GM10266 (cell line): Measurements from ENCODE around the gene TTC12.

Experiments used
- DNase-seq: peaks from one replicate; pipeline ENCODE4 v3.0.0; 2012; ENCODE audit errors: extremely low spot score
- CTCF ChIP-seq: IDR thresholded peaks from 2 replicates; pipeline ENCODE4 v1.5.1; 2012; ENCODE audit warnings: mild to moderate bottlenecking, low read depth; ENCODE audit not compliant: control insufficient read depth, insufficient read depth; ENCODE audit errors: missing control alignments

Gene TTC12

GRCh38 chr11:113314389-113315301 is at the start of gene TTC12:
TSS of gene TTC12 (plus strand) at chr11:113314583. CDS start at chr11:113316258, 1,675 bp downstream.
- no peak for TF ChIP-seq CTCF
- peak; percentile 93 for DNase-seq

GRCh38 chr11:113265362-113265761 is 49.0 kb upstream of the TTC12 start:
- TF ChIP-seq CTCF = no peak

GRCh38 chr11:113267493-113267892 is 46.9 kb upstream of the TTC12 start:
- TF ChIP-seq CTCF = no peak
- no peak for DNase-seq

More at GRCh38 chr11:113265362-113265761, 49.0 kb upstream of the TTC12 start:
- no peak for DNase-seq

- no peak for DNase-seq
- TF ChIP-seq CTCF = no peak
These were observed 45.3 kb upstream of the TTC12 start for GRCh38 chr11:113269096-113269495.

- no peak for TF ChIP-seq CTCF
- no peak for DNase-seq
These were observed 44.7 kb upstream of the TTC12 start for GRCh38 chr11:113269636-113270035.

- DNase-seq = no peak
- no peak for TF ChIP-seq CTCF
These were observed 44.3 kb upstream of the TTC12 start for GRCh38 chr11:113270080-113270479.

GRCh38 chr11:113271551-113272245 is 42.7 kb upstream of the TTC12 start:
- no peak for DNase-seq
- no peak for TF ChIP-seq CTCF
